Activated CD4-positive, alpha-beta memory T cell treated with anti-CD3 and anti-CD28 coated beads for 36 hours (primary cell): ENCODE data around the gene ADI1. TPM values are rescaled to one million over a fixed set of nuclear protein-coding genes. Genes with fewer than 3 reads are reported as not detected.
"Not testable (repeated sequence)": the region's sequence is repeated elsewhere in the genome, so short reads cannot be mapped to it uniquely, and the experiment has no call there.

Experiments used
- CTCF ChIA-PET: fragments of 350-600 bp; sonication (Branson Sonifier 250); formaldehyde crosslinking; loops from one replicate; lab custom pipeline; 2021; ENCODE audit warnings: antibody characterized with exemption, inconsistent platforms; lab: Charles Lee
- POLR2A ChIA-PET: fragments of 350-600 bp; sonication (Branson Sonifier 250); formaldehyde crosslinking; loops from one replicate; lab custom pipeline; 2021; ENCODE audit warnings: antibody characterized with exemption; lab: Charles Lee
- DNase-seq: peaks from one replicate; pipeline ENCODE4 v3.0.0-alpha.2; 2020
- H3K27ac Mint-ChIP-seq: one replicate; pipeline ENCODE4 v1.8.0; 2021; ENCODE audit warnings: mixed read lengths
- H3K27me3 Mint-ChIP-seq: one replicate; pipeline ENCODE4 v1.8.0; 2021; ENCODE audit warnings: mixed read lengths
- H3K36me3 Mint-ChIP-seq: one replicate; pipeline ENCODE4 v1.8.0; 2021; ENCODE audit warnings: mixed read lengths
- H3K4me1 Mint-ChIP-seq: one replicate; pipeline ENCODE4 v1.8.0; 2021; ENCODE audit warnings: low read depth, mixed read lengths
- H3K4me3 Mint-ChIP-seq: one replicate; pipeline ENCODE4 v1.8.0; 2021; ENCODE audit warnings: mild to moderate bottlenecking, mixed read lengths
- H3K9me3 Mint-ChIP-seq: one replicate; pipeline ENCODE4 v1.8.0; 2021; ENCODE audit warnings: mixed read lengths
- intact Hi-C: fragments of 100-400 bp; cut with micrococcal nuclease; formaldehyde crosslinking; loops from one replicate; pipeline ENCODE4 v1.15.1; 2023
- total RNA-seq, 2 experiments: library from RNA; stranded (reverse); gene quantifications; one replicate each; pipeline ENCODE4 v1.2.3, GENCODE V29; 2021

ADI1 gene
- total RNA-seq, 2 experiments from 2014 or later, result 36.0 to 36.4 TPM

DNA sequence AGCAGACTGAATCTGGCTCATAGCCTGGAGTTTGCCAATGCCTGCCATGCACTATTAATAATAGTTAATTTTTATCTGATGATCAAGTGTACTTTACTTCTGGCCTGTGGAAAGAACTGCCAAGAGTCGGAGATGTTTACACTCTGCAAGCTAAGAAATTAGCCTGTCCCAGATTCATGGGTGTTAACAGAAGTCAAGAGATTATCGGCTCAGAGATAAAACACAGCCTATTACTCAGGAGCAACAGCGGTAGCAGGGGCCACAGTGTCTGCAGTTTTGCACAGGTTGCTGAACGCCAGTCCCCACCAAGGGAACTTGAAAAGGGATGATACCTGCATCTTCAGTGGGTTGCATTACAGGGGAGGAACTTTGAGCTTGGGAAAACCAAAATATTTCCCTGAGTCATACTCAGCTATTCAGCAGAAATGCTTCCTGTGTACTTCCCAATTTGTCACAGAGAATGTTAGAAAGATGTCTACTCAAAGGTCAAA, 4.3 kb upstream of the ADI1 start:
- POLR2A ChIA-PET, result no interaction called here

DNA sequence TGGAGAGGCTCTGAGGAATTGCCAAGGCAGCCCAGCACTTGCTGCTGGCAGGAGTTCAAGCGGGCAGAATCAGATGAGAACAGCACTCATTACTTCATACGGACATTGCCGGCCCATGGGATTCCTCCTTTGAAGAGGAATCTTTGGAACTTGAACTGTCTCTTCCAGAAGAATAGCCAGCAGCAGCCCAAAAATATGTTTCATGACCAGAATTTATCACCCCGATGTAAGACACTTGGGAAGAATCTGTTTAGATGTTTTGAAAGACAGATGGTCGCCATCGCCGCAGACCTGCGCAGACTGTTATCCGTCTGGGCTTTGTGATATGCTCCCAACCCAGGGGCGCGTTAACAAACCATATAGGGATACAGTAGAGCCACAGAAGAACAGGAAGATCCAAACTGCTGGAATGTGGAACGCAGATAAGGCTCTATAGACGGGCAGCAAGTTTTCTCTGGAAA, 3.7 kb upstream of the ADI1 start:
- no peaks in the 10 kb centered on the region for H3K27me3 Mint-ChIP-seq
- CTCF ChIA-PET, result no interaction called here
- intact Hi-C loops, result no loop called here
- H3K9me3 Mint-ChIP-seq, result no peaks in the 10 kb centered on the region
- H3K36me3 Mint-ChIP-seq, result peaks cover 3% of the 10 kb centered on the region
- peaks cover 25% of the 10 kb centered on the region for H3K4me1 Mint-ChIP-seq
- no peak for DNase-seq
- no peak overlapping the region for H3K4me3 Mint-ChIP-seq
- POLR2A ChIA-PET, result no interaction called here
- no peak overlapping the region for H3K27ac Mint-ChIP-seq

More for the DNA sequence above, 4.3 kb upstream of the ADI1 start:
- intact Hi-C loops, result no loop called here
- Mint-ChIP-seq H3K27ac (no peak overlapping the region), H3K4me1 (peaks cover 22% of the 10 kb centered on the region), H3K4me3 (no peak overlapping the region), H3K36me3 (peaks cover 3% of the 10 kb centered on the region), H3K27me3 (no peaks in the 10 kb centered on the region), H3K9me3 (no peaks in the 10 kb centered on the region)
- CTCF ChIA-PET, result interaction anchor here (0.9 kb wide), 1 partner anchor 9 kb away, joined by 5 read pairs; no protein-coding TSS in a partner anchor
- no peak for DNase-seq

DNA sequence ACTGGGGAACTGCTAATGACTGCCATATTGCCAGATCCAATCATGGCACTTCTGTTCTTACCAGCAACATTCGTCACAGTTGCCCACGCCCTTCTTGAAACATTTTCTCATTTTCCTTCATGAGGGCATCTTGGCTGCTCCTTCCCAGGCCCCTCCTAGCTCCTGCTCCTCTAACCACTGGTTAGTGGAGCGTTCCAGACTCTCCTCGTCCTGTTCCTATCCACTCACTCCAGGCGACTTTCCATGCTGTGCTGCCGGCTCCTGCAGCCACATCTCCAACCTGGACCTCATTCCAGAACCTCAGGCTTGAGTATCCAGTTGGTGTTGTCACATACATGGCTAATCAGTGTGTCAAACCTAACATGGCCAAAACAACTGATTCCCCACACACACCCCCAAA, 1.3 kb upstream of the ADI1 start:
- peaks cover 7% of the 10 kb centered on the region for H3K36me3 Mint-ChIP-seq
- DNase-seq, result no peak
- H3K4me3 Mint-ChIP-seq, result peak overlapping the region; percentile 84
- H3K27me3 Mint-ChIP-seq, result no peaks in the 10 kb centered on the region
- intact Hi-C loops, result no loop called here
- H3K27ac Mint-ChIP-seq, result no peak overlapping the region
- H3K4me1 Mint-ChIP-seq, result peaks cover 31% of the 10 kb centered on the region
- POLR2A ChIA-PET, result interaction anchor here (1.0 to 2.2 kb wide), 3 partner anchors 34 to 142 kb away, joined by 3 to 16 read pairs (median 4); partner anchors contain the start of gene RNASEH1
- CTCF ChIA-PET, result no interaction called here
- peaks cover 4% of the 10 kb centered on the region for H3K9me3 Mint-ChIP-seq

DNA sequence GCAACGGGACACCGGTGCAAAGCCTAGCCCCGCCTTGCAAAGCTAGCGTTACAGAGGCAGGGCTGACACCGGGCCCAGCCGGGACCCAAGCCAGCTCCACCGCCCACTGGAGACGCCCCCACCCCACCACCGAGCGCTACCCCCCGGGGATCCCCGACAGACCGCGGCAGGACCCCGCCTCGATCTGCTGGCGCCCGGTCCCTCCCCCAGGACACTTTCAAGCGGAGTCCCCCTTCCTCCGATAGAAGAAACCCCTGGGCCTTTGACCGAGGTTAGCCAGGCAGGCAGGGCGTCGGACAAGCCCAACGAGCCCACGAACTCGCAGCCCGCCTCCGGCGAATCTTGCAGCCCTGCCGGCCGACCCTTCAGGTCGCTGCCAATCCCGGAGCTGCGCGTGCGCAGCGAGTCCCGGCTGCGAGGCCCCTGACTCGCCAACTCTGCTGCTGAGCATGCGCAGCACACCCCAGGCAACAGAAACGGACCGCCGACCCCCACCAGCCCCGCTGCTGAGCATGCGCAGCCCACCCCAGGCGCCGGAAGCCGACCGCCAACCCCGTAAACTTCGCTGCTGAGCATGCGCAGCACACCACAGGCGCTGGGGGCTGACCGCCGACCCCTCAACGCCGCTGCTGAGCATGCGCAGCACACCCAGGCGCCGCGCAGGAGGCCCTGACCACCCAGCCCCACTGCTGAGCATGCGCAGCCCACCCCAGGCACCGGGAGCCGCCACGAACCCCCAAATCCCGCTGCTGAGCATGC, 656 bp downstream of the ADI1 start:
- intact Hi-C loops, result loop anchor here (1.0 to 2.0 kb wide), 5 partner anchors 39 to 296 kb away; partner anchors contain the start of genes RPS7 and TRAPPC12
- ChIA-PET POLR2A (interaction anchor here (1.0 to 2.2 kb wide), 7 partner anchors 10 to 139 kb away, joined by 3 to 16 read pairs (median 4); partner anchors contain the start of genes RNASEH1 and TRAPPC12), CTCF (interaction anchor here (0.6 kb wide), 1 partner anchor 55 kb away, joined by 3 read pairs; no protein-coding TSS in a partner anchor)
- H3K27ac Mint-ChIP-seq, result peak overlapping the region; percentile 89
- H3K27me3 Mint-ChIP-seq, result no peaks in the 10 kb centered on the region
- peaks cover 22% of the 10 kb centered on the region for H3K36me3 Mint-ChIP-seq
- peak overlapping the region; percentile 84 for H3K4me3 Mint-ChIP-seq
- H3K4me1 Mint-ChIP-seq, result peaks cover 38% of the 10 kb centered on the region
- peaks cover 12% of the 10 kb centered on the region for H3K9me3 Mint-ChIP-seq
- peak; percentile 99 for DNase-seq

DNA sequence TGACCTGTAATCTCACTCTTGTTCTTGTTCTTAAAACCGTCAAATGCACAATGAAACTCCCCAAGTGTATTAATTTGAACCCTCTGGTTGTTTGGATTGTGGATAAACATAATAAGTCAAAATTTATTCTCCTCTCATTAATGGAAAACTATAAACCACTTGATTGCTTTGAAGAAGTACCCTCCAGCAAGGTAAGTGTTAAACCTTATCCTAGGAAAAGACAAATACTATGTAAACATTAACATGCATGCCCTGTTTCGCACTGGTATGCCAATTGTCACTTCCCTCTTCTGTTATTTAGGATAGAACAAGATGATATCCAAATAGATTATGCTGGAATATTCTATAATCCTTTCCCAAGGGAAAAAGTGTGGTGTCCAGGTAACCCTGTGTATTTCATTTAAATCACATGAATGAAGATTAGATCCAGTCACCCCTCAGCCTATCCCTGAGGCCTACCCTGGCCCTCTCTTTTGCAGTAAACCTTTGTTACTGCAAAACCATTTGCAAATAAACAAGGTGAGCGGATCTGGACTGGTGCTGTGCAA, 1.3 kb downstream of the ADI1 start:
- peak overlapping the region; percentile 84 for H3K4me3 Mint-ChIP-seq
- H3K27me3 Mint-ChIP-seq, result no peaks in the 10 kb centered on the region
- POLR2A ChIA-PET, result interaction anchor here (1.0 to 2.2 kb wide), 7 partner anchors 11 to 138 kb away, joined by 3 to 16 read pairs (median 4); partner anchors contain the start of genes RNASEH1 and TRAPPC12
- CTCF ChIA-PET, result interaction anchor here (0.6 kb wide), 1 partner anchor 55 kb away, joined by 3 read pairs; no protein-coding TSS in a partner anchor
- peaks cover 29% of the 10 kb centered on the region for H3K36me3 Mint-ChIP-seq
- peaks cover 38% of the 10 kb centered on the region for H3K4me1 Mint-ChIP-seq
- peak overlapping the region; percentile 89 for H3K27ac Mint-ChIP-seq
- DNase-seq, result no peak
- intact Hi-C loops, result loop anchor here (2.0 kb wide), 1 partner anchor 295 kb away; no protein-coding TSS in a partner anchor
- H3K9me3 Mint-ChIP-seq, result peaks cover 12% of the 10 kb centered on the region

DNA sequence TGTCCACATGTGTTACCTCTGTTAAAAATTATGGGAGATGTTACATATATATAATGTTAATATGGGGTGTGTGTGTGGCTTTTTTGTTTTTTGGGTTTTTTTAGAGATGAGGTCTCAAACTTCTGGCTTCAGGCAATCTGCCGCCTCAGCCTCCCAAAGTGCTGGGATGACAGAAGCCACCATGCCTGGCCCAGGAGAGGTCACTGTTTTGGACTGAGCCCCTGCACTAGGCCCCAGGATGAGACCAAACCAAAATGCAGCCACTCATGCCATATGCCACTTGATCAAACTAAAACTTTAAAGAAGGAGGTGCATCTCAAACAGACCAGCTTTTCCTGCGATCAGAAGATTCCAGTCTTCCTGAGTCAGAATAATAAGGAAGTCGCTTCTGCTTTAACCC, 2.5 kb downstream of the ADI1 start:
- H3K4me1 Mint-ChIP-seq, result peaks cover 37% of the 10 kb centered on the region
- no peaks in the 10 kb centered on the region for H3K27me3 Mint-ChIP-seq
- peaks cover 12% of the 10 kb centered on the region for H3K9me3 Mint-ChIP-seq
- DNase-seq, result no peak
- H3K4me3 Mint-ChIP-seq, result no peak overlapping the region
- ChIA-PET POLR2A (no interaction called here), CTCF (no interaction called here)
- H3K27ac Mint-ChIP-seq, result no peak overlapping the region
- peaks cover 38% of the 10 kb centered on the region for H3K36me3 Mint-ChIP-seq
- intact Hi-C loops, result no loop called here

DNA sequence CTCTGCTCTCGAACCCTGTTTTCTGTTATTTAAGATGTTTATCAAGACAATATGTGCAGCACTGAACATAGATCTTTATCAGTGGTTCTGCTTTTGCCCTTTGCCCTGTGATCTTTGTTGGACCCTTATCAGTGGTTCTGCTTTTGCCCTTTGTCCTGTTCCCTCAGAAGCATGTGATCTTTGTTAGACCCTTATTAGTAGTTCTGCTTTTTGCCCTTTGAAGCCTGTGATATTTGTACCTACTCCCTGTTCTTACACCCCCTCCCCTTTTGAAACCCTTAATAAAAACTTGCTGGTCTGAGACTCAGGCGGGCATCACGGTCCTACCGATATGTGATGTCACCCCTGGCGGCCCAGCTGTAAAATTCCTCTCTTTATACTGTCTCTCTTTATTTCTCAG, 3.9 kb downstream of the ADI1 start:
- H3K27ac Mint-ChIP-seq, POLR2A ChIA-PET, H3K4me3 Mint-ChIP-seq, intact Hi-C loops, CTCF ChIA-PET, DNase-seq, H3K27me3 Mint-ChIP-seq: not testable (repeated sequence)
- Mint-ChIP-seq H3K9me3 (peaks cover 12% of the 10 kb centered on the region), H3K4me1 (peaks cover 25% of the 10 kb centered on the region), H3K36me3 (peaks cover 51% of the 10 kb centered on the region)

DNA sequence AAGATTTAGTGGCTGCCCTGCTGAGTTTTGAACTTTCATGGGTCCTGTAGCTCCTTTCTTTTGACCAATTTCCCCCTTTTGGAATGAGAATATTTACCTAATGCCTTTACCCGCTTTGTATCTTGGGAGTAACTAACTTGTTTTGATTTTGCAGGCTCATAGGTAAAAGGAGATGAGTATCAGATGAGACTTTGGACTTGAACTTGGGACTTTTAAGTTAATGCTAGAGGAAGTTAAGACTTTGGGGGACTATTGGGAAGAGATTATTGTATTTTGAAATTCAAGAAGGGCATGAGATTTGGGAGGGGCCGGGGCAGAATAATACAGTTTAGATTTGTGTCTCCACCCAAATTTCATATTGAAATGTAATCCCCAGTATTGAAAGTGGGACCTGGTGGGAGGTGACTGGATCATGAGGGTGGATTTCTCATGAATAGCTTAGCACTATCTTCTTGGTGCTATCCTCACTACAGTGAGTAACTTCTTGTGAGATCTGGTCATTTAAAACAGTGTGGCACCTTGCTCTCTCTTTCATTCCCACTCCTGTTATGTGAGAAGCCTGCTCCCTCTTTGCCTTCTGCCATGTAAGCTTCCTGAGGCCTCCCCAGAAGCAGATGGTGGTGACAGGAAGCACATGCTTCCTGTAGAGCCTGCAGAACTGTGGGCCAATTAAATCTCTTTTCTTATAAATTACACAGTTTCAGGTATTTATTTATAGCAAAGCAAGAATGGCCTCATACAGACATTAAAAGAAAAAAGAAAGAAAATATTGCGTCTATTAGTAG, 6.1 kb downstream of the ADI1 start:
- Mint-ChIP-seq H3K4me1 (peaks cover 15% of the 10 kb centered on the region), H3K27ac (no peak overlapping the region), H3K36me3 (peaks cover 59% of the 10 kb centered on the region), H3K4me3 (no peak overlapping the region), H3K27me3 (no peaks in the 10 kb centered on the region), H3K9me3 (peaks cover 12% of the 10 kb centered on the region)
- POLR2A ChIA-PET, result no interaction called here
- no peak for DNase-seq
- CTCF ChIA-PET, result no interaction called here
- intact Hi-C loops, result no loop called here

DNA sequence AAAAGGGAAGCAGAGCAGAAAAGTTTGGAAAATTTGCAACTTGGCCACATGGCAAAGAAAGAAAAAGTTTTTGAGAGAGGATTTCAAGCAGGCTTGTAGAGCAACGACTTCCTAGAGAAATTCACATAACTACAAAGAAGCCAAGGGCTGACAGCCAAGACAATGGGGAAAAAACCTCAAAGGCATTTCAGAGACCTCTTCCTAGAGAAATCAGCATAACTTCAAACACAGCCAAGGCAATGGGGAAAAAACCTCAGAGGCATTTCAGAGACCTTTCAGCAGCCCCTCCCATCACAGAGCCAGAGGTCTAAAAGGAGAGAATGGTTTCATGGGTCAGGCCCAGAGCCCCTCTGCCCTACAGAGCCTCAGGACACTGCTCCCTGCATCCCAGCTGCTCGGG, 7.2 kb downstream of the ADI1 start:
- Mint-ChIP-seq H3K4me1 (peaks cover 7% of the 10 kb centered on the region), H3K27me3 (no peaks in the 10 kb centered on the region), H3K9me3 (peaks cover 12% of the 10 kb centered on the region), H3K27ac (no peak overlapping the region), H3K36me3 (peaks cover 69% of the 10 kb centered on the region), H3K4me3 (no peak overlapping the region)
- DNase-seq, result no peak
- CTCF ChIA-PET, result no interaction called here
- POLR2A ChIA-PET, result no interaction called here
- intact Hi-C loops, result no loop called here

DNA sequence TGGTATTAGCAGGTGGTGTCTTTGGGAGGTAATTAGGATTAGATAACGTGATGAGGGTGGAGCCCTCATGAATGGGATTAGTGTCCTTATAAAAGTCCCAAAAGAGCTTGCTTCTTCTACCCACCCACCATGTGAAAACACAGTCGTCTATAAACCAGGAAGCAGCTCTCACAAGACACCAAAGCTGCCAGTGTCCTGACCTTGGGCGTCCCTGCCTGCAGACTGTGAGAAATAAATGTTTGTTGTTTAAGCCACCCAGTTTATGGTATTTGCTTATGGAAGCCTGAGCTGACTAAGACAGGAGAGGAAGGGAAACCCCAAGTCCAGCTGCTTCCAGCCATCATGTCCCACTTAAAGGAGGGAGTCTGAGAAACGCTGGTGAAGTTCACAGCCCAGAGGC, 13.6 kb downstream of the ADI1 start:
- H3K4me1 Mint-ChIP-seq, result no peaks in the 10 kb centered on the region
- no peak for DNase-seq
- H3K36me3 Mint-ChIP-seq, result peaks cover 55% of the 10 kb centered on the region
- H3K27me3 Mint-ChIP-seq, result no peaks in the 10 kb centered on the region
- no peak overlapping the region for H3K27ac Mint-ChIP-seq
- H3K4me3 Mint-ChIP-seq, result no peak overlapping the region
- intact Hi-C loops, result no loop called here
- CTCF ChIA-PET, result interaction anchor here (1.6 kb wide), 1 partner anchor 82 kb away, joined by 4 read pairs; no protein-coding TSS in a partner anchor
- POLR2A ChIA-PET, result no interaction called here
- H3K9me3 Mint-ChIP-seq, result no peaks in the 10 kb centered on the region

DNA sequence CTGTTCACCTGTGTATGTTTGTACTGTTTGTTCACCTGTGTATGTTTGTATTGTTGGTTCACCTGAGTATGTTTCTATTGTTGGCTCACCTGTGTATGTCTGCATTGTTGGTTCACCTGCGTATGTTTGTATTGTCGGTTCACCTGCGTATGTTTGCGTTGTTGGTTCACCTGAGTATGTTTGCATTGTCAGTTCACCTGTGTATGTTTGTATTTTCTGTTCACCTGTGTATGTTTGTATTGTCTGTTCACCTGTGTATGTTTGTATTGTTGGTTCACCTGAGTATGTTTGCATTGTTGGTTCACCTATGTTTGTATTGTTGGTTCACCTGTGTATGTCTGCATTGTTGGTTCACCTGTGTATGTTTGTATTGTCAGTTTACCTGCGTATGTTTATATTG, 14.6 kb downstream of the ADI1 start:
- ChIA-PET CTCF (interaction anchor here (0.6 to 1.6 kb wide), 2 partner anchors 31 to 81 kb away, joined by 3 to 4 read pairs; no protein-coding TSS in a partner anchor), POLR2A (no interaction called here)
- peaks cover 54% of the 10 kb centered on the region for H3K36me3 Mint-ChIP-seq
- H3K9me3 Mint-ChIP-seq, result no peaks in the 10 kb centered on the region
- no peaks in the 10 kb centered on the region for H3K4me1 Mint-ChIP-seq
- H3K4me3 Mint-ChIP-seq, result no peak overlapping the region
- H3K27me3 Mint-ChIP-seq, result no peaks in the 10 kb centered on the region
- DNase-seq, result no peak
- no peak overlapping the region for H3K27ac Mint-ChIP-seq
- intact Hi-C loops, result no loop called here
